HG03520 (cell line): ENCODE data around the gene MFNG.
"Not testable (repeated sequence)": the region's sequence is repeated elsewhere in the genome, so short reads cannot be mapped to it uniquely, and the experiment has no call there.

Experiments
- ATAC-seq: cut with Tn5 transposase; IDR thresholded peaks from one replicate; pipeline ENCODE4 v1.9.1; 2021; ENCODE audit warnings: mild to moderate bottlenecking, moderate library complexity; ENCODE audit not compliant: unreplicated experiment

MFNG gene, protein sequence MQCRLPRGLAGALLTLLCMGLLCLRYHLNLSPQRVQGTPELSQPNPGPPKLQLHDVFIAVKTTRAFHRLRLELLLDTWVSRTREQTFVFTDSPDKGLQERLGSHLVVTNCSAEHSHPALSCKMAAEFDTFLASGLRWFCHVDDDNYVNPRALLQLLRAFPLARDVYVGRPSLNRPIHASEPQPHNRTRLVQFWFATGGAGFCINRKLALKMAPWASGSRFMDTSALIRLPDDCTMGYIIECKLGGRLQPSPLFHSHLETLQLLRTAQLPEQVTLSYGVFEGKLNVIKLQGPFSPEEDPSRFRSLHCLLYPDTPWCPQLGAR

GRCh38 chr22:37486224-37486845 is at the start of gene MFNG:
Gene MFNG (minus strand): TSS chr22:37486384. CDS start chr22:37486177, 207 bp downstream.
- ATAC-seq: peak; percentile 54

- ATAC-seq: no peak
Measured at GRCh38 chr22:37535159-37535558, 49.0 kb upstream of the MFNG start.

DNA sequence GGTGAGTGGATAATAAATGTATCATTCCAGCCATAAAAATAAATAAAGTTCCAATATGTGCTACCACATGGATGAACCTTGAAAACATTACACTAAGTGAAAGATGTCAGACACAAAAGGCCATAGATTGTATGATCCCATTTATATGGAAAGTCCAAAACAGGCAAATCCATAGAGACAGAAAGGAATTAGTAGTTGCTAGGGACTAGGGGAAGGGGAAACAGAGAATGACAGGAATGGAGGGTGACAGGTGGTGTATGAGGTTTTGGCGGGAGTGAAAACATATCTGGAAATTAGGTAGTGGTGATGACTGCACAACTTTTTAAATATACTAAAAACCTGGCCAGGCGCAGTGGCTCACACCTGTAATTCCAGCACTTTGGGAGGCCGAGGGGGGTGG is 48.3 kb upstream of the MFNG start:
- ATAC-seq: no peak

- ATAC-seq: no peak
Measured at GRCh38 chr22:37533995-37534394, 47.8 kb upstream of the MFNG start.

- no peak for ATAC-seq
Measured at GRCh38 chr22:37529652-37530345, 43.6 kb upstream of the MFNG start.

- ATAC-seq: not testable (repeated sequence)
Measured at GRCh38 chr22:37527952-37528351, 41.8 kb upstream of the MFNG start.

DNA sequence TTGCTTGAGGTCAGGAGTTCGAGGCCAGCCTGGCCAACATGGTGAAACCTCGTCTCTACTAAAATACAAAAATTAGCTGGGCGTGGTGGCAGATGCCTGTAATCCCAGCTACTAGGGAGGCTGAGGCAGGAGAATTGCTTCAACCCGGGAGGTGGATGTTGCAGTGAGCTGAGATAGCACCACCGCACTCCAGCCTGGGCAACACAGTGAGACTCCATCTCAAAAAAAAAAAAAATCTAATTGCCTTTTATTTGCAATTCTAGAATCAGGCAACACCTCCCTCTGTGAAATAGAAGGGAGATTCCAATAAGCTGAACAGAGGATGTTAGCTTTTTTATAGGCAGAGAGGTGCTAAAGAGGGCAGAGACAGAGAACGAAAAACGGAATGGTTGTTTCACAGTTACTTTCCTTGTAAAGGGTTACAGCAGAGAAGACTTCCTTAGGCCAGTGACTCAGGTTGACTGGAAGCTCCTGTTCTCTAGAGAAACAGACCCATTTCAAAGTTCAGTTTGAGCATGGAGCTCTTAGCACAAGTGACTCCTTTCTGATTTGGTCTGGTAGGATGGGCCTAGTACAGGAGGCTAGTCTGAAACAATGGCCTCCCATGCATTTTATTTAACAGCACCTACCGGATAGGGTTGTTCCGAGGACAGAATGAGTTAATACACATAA is 41.0 kb upstream of the MFNG start:
- ATAC-seq: not testable (repeated sequence)

DNA sequence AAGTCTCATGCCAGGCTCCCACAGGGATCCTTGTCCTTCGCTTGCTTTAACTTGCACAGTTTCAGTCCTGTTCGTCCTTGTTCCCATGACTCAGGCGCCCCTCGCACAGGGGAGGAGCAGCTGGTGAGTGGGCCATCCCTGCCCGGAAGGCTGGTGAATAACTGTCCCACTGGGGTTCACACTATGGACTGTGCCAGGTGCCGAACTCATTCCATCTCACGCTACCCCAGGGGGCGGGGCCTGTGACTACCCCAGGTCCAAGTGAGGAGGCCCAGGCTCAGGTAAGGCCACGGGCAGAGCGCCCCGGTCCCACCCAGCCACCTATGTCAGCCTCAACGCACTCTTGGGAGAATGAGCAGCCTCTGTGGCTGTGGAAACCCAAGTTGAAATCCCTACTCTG is 40.2 kb upstream of the MFNG start:
- no peak for ATAC-seq

DNA sequence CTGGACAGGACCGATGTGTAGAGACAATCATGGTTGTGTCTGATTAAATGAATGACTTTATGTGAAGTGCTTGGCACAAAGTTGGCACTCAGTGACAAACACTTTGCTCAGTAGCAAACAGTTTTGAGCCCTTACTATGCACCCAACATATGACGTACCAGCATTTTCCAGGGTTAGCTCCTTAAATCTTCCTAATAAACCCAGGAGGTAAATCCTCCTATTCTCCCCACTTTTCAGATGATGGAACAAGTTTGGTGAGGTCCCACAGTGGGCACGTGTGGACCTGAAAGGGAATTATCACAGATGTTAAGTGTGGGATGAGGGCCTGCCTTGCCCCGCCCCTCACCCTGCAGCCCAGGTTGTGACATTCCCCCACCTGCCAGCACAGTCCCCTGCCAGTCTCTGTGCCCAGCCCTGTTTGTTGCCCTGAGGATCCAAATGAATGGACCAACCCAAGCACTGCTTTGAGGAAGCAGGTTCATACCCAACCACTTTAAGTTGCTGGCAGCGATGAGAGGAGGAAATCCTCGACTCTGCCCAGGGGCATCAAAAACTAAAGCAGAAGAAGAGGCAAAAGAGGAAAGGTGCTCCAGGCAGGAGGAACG is 39.7 kb upstream of the MFNG start:
- no peak for ATAC-seq

DNA sequence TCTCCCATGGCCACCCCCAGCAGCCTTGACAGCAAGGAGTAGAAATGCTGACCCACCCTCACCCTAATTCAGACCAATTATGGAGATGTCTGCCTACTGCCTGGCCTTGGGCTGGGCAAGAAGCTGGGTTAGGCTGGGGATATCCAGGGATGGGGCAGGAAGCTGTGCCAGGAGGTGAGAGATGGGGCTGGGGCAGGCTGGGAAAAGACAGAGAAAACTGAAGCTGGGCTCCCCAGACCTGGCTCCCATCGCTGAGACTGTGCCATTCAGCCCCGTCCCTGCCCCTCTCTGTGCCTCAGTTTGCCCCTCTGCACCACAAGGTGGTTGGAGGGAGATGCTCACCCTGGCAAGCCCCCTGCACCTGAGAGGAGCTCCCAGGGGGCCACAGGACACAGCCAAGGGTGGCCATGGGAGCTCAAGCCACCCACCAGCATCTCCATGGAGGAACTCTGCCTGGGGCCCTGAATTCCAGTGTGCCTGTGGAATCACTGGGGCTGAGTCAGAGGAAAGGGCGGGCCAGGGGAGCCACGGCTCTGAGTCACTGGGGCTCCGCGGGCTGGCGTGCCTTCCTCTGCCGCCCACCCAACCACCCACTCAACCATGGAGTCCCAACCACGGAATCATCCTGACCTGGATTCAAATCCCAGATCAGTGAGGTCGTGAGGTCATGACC is 39.0 kb upstream of the MFNG start:
- no peak for ATAC-seq

- ATAC-seq: no peak
Measured at GRCh38 chr22:37522482-37522881, 36.3 kb upstream of the MFNG start.

GRCh38 chr22:37521236-37521739 is 35.1 kb upstream of the MFNG start:
- no peak for ATAC-seq

DNA sequence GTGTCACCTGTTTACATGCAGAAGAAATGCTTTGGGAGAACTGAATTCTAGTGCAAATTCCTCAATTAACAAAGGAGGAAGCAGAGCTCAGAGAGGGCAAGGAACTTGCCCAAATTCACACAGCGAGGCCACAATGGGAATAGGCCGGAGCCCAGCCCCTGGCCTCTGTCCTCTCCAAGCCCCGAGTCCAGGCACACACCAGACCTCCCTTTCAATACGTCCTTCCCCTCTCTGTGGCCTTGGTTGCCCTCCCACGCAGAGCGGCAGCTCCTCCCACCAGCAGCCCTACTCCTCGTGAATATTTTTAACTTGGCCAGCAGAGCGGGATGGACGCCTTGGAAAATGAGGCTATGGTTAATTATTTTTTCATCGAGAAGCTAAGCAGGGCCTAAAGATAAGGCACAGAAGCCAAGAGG is 34.6 kb upstream of the MFNG start:
- ATAC-seq: no peak

DNA sequence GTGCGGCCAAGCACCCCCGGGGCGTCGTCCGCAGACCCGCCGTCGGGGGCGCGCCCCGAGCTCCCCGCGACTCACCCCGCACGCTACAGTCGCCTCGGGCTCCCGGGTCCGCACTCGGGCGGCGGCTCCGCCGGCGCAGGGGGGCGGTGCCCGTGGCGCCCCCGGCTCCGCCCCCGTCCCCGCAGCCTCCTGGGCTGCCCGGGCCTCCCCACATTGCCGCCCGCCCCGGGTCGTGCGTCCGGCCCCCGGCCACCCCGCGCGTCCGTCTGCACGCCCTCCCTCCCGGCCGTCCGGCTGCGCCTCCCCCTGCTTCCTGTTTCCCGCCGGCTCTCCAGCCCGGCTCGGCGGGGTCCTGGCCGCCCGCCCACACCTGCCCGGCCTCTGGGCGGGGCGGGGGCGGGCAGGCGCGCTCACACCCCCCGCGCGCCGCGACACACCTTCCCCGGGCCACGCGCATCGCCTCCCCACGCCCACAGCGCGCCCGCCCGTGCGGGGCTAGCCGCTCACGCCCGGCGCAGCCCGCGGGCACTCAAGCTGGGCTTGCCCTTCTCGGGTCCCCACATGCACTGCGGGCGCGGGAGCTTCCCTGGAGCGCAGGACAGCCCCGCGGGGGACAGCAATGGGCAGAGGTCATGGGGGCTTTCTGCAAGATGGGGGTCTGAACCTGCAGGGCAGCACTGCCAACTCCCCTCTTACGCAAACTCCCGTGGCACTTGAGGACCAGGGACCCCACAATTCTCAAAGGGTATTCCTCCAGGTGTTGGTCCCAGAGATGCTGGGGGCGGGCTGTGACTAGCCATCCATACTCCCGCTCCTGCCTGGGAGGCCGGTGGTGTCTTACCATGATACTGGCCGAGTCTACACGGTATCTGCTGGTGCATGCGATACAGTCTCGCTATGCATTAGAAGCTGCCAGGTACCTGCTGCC is 33.3 kb upstream of the MFNG start, which contains the start of gene CARD10:
CARD10 (minus strand) TSS at position 148 of the 928 bp plus-strand sequence. CDS start 215 bp downstream, outside the sequence.
- no peak for ATAC-seq

DNA sequence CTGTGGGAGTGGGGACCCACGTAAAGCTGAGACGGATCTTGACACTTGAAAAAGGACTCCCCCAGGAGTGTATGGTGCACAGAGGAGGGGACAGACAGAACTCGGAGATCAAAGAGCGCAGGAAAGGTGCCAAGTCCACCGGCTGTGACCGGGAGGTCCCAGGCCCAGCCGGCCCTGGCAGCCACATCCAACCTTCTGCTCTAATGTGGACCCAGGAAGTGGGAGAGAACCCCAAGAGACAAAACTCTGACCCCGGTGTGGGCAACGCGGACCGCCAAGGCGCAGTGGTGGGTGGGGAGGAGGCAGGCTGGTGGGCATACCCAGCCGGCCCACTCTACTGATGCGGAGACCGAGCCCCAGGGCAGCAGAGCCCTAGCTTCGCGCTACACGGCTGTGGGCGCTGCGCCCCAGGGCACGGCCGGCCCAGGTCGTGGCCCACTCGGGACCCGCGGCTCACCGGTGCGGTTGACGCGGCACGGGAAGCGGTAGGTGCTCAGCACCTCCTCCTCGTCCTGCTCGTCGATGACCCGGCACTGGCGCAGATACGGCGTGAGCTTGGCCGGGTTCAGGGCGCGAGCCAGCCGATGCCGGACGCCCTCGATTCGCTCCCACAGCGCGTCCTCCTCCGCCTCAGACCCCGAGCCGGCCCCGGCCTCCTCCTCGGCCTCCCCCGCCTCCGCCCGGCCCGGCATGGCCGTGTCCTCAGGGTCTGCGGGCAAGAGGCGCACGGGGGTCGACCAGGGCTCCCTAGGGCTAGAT is 32.5 kb upstream of the MFNG start:
- ATAC-seq: no peak

GRCh38 chr22:37517826-37518450 is 31.8 kb upstream of the MFNG start:
- no peak for ATAC-seq

- no peak for ATAC-seq
Measured at GRCh38 chr22:37516456-37516855, 30.3 kb upstream of the MFNG start.

DNA sequence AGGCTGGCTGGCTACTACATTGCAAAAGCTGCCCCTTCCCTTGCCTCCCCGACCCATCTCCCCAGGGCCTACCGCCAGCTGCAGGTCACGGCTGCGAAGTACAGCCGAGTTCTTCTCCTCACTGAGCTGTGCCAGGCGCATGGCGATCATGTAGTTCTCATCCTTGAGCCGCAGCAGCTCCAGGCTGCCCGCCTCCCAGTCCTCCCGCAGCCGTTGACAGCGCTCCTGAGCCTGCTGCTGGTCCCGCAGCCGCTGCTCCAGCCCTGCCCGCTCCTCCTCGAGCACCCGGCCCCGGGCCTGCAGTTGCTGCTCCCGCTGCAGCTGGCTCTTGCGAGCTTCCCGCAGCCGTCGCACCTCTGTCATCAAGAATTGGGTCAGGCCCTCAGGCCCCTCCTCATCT is 29.7 kb upstream of the MFNG start:
- no peak for ATAC-seq
